SKM-1 (cell line): ENCODE data around the gene CCDC51.
"Not testable (repeated sequence)": the region's sequence is repeated elsewhere in the genome, so short reads cannot be mapped to it uniquely, and the experiment has no call there.

ENCODE experiments used
- DNase-seq: peaks from one replicate; lab custom pipeline; 2025; ENCODE audit not compliant: unreplicated experiment; lab: John Stamatoyannopoulos, UW

Gene CCDC51

GRCh38 chr3:48407542-48408099 lies 32.3 kb downstream of the CCDC51 start:
- no peak for DNase-seq

- no peak for DNase-seq
These were observed 33.2 kb downstream of the CCDC51 start for GRCh38 chr3:48406443-48407431.

GRCh38 chr3:48405971-48406370 lies 33.9 kb downstream of the CCDC51 start:
- no peak for DNase-seq

GRCh38 chr3:48405343-48405881 lies 34.5 kb downstream of the CCDC51 start:
- DNase-seq: no peak

DNA sequence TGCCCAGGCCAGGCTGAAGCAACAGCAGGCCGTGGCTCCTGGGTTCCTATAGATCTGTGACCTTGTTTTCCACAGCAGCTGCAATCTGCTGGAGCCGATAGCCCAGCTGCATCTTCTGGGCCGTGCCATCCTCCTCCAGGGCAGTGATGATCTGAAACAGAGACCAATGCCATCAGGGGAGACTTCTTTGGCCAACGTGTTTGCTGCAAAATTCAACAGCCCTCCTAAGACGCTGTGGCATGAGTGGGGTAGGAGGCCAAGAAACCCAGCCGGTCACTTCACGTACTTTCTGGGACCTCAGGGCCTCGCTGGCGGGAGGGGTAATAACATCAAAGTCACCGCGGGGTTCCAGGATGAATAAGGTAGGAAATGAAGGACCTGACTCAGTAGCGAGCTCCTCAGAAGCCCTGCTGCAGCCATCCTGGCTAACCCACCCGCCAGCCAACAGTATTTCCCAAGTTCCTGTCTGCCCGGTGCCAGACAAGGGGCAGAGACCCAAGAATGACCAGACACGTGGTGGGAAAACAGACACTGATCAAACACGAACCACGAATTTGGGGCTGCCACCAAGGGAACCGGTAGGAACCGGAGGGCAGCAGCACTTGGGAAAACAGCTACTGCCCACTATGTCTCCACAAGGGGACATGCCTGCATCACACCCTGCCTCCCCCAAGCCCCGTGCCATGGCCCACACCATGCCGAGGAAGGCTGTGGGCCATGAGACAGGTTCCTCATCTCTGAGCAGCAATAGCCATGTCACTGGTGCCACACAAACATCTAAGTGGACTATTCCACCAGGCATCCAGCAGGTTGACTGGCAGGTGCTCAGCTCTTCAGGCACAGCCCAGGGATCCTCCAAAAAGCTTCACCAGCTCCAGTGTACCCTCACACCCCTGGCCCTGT lies 35.2 kb downstream of the CCDC51 start:
- DNase-seq: no peak

DNA sequence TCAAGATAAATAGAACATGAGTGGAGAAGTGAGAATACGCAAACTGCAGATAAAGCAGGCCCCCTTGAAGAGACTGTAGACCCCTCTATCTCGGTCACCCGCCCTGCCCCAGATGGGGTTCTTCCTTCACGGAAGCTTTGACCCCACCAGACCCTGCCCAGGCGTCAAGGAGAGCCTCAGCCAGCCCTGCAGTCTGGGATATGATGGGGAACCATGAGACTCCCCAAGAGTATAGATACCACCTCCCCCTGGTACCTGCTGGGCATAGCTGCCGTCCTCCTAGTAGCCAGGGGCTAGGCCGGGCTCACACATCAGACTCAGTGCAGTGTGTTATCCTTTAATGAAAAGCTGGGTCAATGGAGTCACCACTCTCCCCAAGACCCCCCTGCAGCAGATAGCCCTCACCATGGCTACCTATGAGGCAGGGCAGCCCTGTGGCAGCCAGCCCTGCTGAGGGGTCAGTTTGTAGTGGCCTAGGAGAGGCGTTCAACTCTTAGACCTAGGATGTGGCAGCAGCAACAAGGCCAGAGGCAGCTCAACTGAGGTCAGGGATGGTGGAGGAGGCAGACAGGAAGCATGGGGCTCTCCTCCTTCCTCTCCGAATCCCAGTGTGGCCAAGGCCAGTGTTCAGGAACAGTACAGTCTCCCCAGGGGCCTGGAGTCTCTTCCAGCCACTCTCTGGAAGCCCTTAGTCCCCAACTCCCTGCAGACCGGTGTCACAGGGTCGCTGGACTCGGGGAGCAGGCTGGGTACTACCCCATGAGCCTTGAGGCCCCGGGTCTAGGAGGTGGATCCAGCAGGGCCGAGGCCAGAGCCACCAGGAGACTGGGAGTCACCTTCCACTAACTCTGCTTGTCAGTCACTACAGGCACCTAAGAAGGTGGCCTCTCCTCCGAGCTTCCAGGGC lies 36.1 kb downstream of the CCDC51 start:
- DNase-seq: no peak

GRCh38 chr3:48402907-48403306 lies 37.0 kb downstream of the CCDC51 start:
- DNase-seq: no peak

DNA sequence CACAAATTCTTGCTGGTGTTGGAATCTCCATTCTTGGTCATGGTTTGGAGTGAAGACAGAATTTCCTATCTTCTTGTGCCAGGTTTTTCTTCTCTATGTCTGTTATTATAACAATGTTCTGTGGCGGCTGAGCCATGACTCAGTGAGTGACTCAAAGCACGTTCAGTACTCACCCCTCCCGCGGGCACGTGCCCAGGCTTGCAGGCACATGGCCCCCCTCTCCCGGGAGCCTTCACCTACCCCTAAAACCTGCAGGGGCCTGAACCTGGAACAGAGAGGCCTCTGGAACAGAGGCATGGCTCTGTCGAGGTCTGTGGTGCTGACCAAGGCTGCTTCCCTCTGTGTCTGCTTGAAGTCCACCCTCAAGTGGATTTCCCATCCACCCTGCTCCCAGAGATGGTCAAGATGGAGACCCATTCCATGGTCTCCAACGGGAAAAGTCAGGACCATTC lies 37.6 kb downstream of the CCDC51 start:
- no peak for DNase-seq

DNA sequence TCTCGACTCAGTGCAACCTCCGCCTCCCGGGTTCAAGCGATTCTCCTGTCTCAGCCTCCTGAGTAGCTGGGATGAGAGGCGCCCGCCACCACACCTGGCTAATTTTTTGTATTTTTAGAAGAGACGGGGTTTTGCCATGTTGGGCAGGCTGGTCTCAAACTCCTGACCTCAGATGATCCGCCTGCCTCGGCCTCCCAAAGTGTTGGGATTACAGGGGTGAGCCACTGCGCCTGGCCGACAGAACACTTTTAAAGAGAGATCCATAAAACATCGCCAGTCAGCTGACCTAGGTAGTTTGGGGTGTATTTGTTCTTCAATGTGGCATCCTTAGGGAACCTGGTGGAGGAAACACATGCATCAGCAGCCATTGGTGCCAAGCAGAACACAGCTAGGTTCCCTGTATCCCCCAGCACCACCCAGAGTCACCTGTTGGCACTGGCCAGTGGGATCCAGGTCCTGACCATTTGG lies 38.5 kb downstream of the CCDC51 start:
- DNase-seq: not testable (repeated sequence)

DNA sequence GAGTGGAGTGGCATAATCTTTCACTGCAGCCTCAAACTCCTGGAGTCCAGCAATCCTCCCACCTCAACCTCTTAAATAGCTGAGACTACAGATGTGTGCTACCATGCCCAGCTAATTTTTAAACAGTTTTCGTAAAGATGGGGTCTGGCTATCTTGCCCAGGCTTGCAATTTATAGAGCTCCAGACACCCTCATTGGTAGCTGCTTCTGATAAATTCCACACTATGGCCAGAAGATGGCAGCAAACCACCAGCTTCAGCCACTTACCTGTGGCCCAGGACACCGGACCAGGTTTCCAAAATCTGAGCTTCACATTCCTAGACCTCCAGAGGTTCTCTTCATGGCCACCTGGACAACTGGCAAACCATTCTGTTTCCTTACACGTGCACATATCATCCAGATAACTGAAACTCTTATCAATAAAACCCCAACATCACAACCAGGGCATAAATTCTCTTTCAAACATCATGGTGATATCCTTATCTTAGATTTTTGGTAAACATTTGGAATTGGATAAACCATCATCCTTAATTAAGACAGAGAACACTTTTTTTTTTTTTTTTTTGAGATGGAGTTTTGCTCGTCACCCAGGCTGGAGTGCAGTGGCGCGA lies 39.0 kb downstream of the CCDC51 start:
- DNase-seq: peak; percentile 39

- DNase-seq: no peak
These were observed 40.3 kb downstream of the CCDC51 start for GRCh38 chr3:48399387-48400172.

DNA sequence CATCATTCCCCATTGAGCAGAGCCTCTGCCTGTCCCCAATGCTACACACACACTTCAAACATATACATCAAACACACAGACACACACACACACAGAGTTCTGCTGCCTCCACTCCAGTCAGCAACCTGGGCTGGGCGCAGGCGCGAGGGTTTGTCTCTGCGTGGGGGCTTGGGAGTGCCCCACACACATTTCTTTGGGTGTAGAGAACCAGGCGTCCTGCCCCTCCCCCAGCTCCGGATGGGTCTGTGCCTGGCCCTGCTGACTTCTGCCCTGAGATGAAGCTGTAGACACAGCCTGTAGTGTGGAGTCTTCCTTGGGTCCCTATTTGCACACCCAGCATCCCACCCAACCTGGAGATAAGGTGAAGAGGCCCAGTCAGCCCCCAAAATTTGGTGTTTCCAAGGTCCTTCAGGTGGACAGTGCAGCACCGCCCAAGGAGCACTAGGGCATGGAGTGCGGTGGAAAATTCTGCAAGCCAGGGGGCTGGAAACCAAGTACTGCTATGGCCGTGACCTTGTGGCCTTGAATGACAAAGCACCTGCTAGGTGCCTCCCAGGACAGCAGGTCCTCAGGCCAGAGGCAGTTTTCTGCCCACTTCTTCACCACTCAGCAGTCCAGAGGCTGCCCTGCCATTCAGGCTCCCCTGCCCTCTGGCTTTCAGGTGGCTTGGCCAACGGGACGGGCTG lies 41.1 kb downstream of the CCDC51 start:
- DNase-seq: no peak

DNA sequence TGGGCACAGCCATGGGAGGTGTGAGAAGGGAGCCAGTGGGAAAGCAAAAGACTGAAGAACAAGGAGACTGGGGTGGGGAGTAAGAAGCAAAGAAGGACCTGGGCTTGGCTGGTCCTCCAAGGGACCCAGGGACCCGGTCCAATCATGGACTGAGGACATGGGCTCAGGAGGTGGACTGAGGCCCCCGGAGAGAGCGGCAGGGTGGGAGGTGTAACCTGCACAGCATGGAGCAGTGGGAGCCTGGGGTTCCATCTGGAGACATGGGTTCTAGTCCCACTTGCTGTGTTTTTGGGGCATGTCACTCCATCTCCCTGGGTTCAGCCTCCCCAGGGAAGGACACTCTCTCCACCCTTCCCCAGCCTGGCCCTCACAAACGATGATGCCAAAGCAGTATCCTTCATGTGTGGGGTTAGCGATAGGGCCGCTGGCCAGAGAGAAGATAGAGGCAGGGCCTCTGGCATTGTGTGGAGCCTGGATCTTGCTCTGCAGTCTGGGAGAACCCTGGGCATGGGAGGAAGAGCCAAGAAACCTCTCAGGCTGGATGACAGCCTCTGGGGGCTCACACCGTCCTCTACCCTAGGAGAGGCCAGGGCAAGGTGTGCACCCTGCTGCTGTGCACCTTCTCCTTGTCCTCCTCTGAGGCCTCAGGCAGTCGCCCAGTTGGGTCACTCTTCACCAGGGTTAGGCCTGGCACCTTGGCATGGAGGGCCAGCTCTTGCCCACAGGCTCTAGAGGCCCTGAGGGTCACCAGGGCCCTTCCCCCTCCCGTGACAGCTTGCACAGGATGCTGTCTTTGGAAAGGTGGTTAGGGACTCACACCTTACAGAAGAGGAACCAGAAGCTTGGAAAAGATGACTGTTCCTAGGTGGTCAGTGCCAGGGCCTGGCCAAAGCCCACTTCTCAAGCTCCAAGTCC lies 41.9 kb downstream of the CCDC51 start:
- no peak for DNase-seq

- no peak for DNase-seq
These were observed 44.2 kb downstream of the CCDC51 start for GRCh38 chr3:48395714-48396113.

DNA sequence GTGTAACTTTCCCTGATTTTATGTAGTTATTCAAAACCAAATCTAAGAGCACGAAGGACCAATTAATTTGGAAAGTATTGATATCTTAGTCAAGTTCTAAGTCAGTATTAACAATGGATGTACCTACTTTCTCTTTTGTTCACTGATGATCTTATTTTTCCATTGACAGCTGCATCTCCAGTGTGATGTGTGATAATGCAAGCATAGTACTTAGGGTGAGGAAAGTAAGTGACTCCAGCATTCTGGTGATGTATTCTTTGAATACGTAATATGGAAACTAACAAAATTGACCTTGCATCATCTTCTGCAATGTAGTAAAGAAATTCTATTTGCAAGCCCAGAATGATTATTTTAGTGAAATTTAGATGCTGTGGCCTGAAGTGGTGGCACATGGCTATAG lies 45.5 kb downstream of the CCDC51 start:
- no peak for DNase-seq

DNA sequence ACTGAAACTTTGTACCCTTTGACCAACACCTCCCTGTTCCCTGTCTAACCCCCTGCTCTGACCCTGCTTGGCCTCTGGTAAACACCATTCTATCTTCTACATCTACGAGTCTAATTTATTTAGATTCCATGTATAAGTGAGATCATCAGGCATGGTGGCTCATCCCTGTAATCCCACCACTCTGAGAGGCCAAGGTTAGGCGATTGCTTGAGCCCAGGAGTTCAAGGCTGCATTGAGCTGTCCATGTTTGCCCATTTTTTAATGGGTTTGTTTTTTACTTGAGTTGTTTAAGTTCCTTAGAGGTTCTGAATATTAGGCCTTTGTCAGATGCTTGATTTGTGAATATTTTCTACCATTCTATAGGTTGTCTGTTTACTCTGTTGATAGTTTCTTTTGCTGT lies 51.0 kb downstream of the CCDC51 start:
- DNase-seq: no peak

DNA sequence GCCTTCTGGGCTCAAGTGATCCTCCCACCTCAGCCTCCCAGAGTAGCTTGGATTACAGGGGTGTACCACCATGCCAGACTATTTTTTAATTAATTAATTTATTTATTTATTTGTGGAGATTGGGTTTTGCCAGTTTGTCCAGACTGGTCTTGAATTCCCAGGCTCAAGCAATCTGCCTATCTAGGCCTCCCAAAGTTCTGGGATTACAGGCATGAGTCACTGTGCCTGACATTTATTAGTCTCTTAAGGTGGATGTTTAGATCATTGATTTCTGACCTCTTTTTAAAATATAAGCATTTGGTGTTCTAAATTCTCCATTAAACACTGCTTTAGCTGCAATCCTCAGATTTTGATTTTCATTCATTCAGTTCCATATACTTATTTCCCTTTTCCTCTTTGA lies 52.3 kb downstream of the CCDC51 start:
- no peak for DNase-seq
